Upper lobe of left lung (tissue), 4 donors: ENCODE data around the gene ULK4.

Experiments
- CTCF ChIP-seq, 6 experiments: fragments of 450-650 bp in 4 of 6; fragments of 200-600 bp in 2 of 6; sonication (generic) in 2 of 6; IDR thresholded peaks; one replicate each; pipeline ENCODE4 v1.5.1; 2016 to 2019; ENCODE audit warnings: antibody characterized with exemption in 6 of 6
- EP300 ChIP-seq, 4 donors: sonication (generic); formaldehyde crosslinking; IDR thresholded peaks; one replicate each; pipeline ENCODE4 v1.5.1; 2017; ENCODE audit warnings: antibody characterized with exemption in 4 of 4, control low read depth in 2 of 4
- POLR2A ChIP-seq, 4 donors: fragments of 450-650 bp; IDR thresholded peaks; one replicate each; pipeline ENCODE4 v1.5.1; 2016 to 2017; ENCODE audit warnings: antibody characterized with exemption in 4 of 4, mild to moderate bottlenecking in 2 of 4
- POLR2AphosphoS5 ChIP-seq, 2 donors: sonication (generic); formaldehyde crosslinking; IDR thresholded peaks; one replicate each; pipeline ENCODE4 v1.5.1; 2017; ENCODE audit warnings: antibody characterized with exemption in 2 of 2

GRCh38 chr3:41716471-41716870 is 245.4 kb downstream of the ULK4 start:
- no peak for TF ChIP-seq POLR2AphosphoS5 (IDR thresholded peaks at IDR 0.05)
- TF ChIP-seq CTCF (IDR thresholded peaks at IDR 0.05): peak in 1 of 6 experiments; percentile 4
- TF ChIP-seq POLR2A (IDR thresholded peaks at IDR 0.05): no peak
- no peak for TF ChIP-seq EP300 (IDR thresholded peaks at IDR 0.05)
